ENCODE data around the gene CDK5.
"Not testable (repeated sequence)": the region's sequence is repeated elsewhere in the genome, so short reads cannot be mapped to it uniquely, and the experiment has no call there.

The CDK5 gene

DNA sequence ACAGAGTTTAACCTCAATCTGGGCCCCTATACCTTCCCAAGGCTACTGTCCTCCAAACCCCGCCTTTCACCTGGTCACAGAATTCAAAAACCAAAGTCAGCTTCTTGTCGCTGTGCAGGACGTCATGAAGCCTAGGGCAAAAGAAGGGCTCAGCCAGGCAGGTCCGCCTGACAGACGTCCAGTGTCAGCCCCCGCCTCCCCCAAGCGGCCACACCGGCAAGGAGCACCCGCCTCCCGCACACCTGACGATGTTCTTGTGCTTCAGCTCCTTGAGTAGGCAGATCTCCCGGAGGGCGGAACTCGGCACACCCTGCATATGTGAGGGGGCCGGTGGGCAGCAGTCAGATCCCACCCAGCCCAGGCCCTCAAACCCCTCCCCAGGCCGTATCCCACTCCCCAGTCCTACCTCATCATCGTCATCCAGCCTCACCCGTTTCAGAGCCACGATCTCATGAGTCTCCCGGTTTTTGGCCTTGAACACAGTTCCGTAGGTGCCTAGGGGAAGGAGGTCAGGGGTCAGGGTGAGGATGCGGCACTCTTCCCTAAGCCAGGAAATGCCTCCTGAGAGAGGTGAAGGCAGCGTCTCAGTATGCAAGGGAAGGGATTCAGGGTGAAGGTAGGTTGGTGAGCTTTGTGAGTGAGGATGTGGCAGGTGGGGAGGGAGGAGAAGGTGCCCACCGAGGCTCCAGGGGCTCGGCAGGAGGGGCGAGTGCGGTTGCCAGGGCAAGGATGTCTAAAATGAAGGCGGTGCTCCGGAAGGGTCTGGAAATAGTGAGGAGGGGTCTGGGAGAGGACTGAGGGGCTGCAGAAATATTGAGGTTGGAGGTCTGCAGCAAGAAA lies 811 bp downstream of the CDK5 start:
- FAIRE-seq: no peak

DNA sequence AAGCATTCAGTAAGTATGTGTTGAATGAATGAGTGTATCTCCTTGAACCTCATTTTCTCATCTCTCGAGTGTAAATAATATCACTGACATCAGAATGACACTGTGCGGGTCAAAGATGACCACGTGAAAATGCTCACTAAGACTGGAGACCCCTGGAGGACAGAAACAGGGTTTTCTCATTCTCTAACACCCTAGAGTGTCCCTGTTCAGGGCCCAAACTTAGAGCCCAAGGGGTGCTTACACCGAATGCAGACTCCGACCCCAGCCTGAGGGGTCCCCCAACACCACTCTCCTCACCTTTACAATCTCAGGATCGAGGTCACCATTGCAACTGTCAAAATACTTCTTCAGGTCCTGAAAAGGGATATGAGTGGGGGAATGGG lies 1.4 kb downstream of the CDK5 start:
- no peak for FAIRE-seq

- no peak for FAIRE-seq
Measured at GRCh38 chr7:151053751-151054150, 3.9 kb downstream of the CDK5 start.

GRCh38 chr7:151053096-151053495 lies 4.6 kb downstream of the CDK5 start:
- no peak for FAIRE-seq

DNA sequence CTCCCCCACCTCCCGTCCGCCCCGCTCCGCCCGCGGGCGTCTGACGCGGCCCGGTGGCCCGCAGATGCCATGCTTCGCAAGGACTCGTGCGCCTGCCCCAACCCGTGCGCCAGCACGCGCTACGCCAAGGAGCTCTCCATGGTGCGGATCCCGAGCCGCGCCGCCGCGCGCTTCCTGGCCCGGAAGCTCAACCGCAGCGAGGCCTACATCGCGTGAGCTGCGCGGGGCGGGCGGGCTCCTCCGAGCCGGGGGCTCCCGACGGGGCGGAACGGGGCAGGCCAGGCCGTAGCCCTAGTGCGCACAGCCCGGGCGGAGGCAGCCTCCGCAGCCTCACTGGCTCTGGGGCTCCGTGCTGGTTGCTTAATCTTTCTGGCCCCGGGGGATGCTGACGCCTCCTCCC lies 6.6 kb downstream of the CDK5 start:
- no peak for FAIRE-seq

GRCh38 chr7:151048911-151049463 lies 8.7 kb downstream of the CDK5 start:
- FAIRE-seq: no peak

GRCh38 chr7:151047976-151048815 lies 9.5 kb downstream of the CDK5 start, which contains the start of gene ASIC3:
Gene ASIC3, plus strand, starts transcription at chr7:151048531. Its CDS starts 355 bp downstream, at chr7:151048886.
- no peak for FAIRE-seq

DNA sequence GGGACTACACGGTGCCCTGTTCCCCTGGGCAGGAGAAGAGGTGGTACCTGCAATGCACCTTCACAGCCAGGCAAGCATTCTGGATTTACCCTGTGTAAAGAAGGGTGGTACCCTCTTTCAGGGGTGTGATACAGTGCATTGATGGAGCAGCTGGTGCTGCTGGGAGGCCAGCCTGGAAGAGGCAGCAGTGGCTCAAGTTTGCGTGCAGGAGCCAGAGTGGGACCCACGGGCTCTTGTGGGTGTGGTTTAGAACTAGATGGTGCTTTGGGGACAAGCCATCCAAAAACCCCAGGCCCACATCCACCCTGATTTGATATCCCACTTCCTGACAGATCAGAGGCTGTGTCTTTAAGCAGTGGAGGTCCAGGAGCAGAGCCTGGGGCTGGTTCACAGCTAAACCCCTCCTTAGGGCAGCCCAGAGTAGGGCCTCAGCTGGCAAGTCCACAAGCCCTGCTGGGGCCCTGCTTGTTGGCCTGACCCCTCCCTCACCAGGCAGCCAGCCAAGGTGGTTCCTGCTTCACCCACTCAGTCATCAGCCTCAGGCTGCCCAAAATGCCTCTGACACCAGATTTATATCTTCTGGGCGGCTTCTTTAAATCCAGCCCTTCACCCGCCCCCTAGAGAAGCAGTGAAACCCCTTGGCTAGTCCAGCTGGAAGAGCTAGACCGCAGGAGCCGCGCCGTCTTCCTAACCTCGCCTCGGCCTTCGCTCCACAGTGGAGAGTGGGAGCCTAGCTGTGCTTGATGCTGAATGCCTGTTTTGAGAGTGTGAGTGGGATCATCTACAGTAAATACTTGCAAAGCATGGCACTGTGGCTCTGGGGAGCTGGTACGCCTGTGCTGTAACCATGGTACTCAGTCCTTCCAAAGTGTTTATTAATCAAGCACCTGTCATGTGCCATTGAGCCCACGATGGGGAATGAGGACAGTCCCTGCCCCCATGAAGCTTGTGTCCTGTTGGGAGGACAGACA lies 10.8 kb downstream of the CDK5 start:
- no peak for FAIRE-seq

DNA sequence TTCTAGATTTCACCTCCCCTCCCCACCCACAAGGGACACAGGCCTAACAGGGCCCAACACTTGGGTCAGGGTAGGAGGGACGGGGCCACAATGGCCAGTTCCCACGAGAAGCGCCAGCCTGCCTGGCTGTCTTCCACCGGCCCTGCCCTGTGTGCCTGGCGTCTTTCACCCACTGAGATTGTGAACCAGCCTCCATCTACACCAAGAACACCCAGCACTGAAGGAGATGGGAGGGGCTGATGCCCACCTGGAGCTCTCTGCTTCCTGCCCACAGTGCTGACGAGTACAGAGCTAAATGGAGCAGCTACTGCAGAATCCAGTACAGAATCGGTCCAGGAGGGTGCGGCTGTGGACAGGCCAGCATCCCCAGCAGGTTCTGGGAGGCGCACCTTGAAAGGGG lies 11.7 kb downstream of the CDK5 start:
- FAIRE-seq: no peak

- FAIRE-seq: no peak
Measured at GRCh38 chr7:151045262-151045661, 12.4 kb downstream of the CDK5 start.

- FAIRE-seq: no peak
Measured at GRCh38 chr7:151043959-151044358, 13.7 kb downstream of the CDK5 start.

DNA sequence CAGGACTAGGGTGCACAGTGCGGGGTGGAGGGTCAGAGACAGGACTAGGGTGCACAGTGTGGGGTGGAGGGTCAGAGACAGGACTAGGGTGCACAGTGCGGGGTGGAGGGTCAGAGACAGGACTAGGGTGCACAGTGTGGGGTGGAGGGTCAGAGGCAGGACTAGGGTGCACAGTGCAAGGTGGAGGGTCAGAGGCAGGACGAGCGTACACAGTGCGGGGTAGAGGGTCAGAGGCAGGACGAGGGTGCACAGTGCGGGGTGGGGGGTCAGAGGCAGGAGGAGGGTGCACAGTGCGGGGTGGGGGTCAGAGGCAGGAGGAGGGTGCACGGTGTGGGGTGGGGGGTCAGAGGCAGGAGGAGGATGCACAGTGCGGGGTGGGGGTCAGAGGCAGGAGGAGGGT lies 14.2 kb downstream of the CDK5 start:
- not testable (repeated sequence) for FAIRE-seq

DNA sequence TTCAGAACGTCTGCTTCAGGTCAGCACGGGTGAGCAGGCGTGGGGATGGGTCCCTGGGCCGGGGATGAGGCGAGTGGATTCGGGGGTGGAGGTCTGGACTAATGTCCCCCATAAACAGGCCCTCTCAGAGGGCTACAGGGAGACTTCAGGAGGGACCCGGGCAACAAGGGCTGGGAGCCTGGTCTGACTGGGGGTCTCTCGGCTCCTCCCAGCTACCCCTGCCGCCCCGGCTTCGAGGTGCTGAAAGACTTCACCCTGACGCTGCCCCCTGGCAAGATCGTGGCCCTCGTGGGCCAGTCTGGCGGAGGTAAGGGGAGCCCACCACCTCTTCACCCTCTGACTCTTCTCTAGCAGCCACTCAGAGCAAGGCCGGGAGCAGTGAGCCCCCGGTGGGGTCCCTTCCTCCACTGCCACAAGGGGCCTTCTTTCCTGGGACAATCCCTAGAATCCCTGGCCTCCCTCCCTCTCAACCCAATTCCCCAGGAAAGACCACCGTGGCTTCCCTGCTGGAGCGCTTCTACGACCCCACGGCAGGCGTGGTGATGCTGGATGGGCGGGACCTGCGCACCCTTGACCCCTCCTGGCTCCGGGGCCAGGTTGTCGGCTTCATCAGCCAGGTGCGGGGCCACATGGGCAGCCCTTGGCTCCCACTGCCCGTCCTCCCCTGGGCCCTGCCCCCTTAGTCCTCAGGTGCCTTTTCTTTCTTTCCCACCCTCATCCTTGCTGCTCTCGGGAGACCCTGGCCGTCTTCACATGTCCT lies 16.9 kb downstream of the CDK5 start:
- no peak for FAIRE-seq

GRCh38 chr7:151039850-151040548 lies 17.7 kb downstream of the CDK5 start:
- FAIRE-seq: no peak

DNA sequence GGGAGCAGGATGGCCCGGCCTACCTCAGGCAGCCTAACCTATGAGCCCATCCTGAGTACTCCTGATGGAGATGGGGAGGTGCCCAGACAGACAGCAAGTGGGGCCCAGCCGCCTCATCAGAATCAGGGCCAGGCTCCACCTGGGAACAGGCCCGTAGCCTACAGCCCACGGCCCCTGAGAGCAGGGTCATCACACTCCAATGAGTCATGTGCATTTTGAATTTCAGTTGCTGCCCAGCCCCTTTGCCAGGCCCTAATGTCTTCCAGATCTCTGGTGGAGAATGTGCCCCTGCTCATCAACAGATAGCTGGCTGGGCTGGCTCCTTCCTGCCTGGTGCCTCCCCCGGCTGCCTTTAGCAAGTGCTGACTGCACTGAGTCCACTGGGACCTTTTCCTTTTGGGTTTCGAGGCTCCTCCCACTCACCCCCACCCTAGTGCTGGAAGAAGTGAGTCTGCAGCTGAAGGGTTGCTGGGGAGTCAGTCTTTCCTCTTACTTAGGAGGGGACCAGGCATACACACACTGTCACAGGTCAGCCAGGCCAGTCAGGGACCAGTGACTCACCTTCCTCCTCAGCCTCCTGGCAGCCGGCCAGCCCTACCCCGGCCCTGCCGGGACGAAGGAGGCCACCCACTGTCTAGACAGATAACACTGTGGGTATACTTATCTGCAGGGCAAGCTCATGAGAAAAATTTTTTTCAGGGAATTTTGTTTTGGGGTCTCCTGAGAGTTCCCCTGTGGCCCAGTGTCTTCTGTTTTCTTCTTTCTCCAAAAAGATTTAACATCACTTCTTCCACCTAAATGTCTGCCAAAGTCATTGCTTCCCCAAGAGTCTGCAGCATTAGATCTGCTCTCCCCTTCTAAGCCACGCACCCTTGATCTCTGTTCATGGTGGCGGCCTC lies 18.5 kb downstream of the CDK5 start:
- no peak for FAIRE-seq

- no peak for FAIRE-seq
Measured at GRCh38 chr7:151035902-151036301, 21.8 kb downstream of the CDK5 start.

DNA sequence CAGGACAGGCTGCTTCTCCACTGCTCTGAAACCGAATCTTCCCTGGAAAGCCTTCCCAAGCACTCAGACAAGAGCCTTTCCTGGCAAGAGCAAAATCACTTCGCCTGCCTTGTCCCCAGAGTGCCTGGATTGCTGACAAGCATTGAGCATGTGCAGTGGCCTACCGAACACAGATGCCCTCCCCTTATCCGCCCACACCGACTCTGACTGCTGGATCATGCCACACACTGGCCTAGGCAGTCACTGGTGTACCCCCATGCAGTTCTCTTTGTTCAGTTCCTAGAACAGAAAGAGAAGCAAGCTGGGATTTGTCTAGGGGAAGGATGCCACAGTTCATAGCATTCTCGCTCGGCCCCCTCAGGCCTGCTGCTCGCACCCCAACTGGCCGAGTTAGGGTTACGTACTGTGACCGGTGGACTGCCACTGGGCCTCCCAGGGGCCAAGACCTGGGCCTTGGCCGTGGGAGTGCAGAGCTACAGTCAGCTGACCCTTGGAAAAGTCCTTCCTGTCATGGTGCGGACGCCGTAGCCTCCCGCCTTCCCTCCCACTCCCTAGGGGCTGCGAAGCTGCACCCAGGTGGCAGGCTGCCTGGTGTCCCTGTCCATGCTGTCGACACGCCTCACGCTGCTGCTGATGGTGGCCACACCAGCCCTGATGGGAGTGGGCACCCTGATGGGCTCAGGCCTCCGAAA lies 22.5 kb downstream of the CDK5 start:
- no peak for FAIRE-seq

- FAIRE-seq: no peak
Measured at GRCh38 chr7:151034312-151035025, 23.2 kb downstream of the CDK5 start.

GRCh38 chr7:151033864-151034249 lies 23.8 kb downstream of the CDK5 start:
- FAIRE-seq: no peak
